HG03442 (cell line): ENCODE measurements around the gene SLC5A10.

Experiments
- ATAC-seq: cut with Tn5 transposase; IDR thresholded peaks from one replicate; pipeline ENCODE4 v1.9.1; 2021; ENCODE audit warnings: mild to moderate bottlenecking, moderate library complexity; ENCODE audit not compliant: unreplicated experiment

Gene SLC5A10

DNA sequence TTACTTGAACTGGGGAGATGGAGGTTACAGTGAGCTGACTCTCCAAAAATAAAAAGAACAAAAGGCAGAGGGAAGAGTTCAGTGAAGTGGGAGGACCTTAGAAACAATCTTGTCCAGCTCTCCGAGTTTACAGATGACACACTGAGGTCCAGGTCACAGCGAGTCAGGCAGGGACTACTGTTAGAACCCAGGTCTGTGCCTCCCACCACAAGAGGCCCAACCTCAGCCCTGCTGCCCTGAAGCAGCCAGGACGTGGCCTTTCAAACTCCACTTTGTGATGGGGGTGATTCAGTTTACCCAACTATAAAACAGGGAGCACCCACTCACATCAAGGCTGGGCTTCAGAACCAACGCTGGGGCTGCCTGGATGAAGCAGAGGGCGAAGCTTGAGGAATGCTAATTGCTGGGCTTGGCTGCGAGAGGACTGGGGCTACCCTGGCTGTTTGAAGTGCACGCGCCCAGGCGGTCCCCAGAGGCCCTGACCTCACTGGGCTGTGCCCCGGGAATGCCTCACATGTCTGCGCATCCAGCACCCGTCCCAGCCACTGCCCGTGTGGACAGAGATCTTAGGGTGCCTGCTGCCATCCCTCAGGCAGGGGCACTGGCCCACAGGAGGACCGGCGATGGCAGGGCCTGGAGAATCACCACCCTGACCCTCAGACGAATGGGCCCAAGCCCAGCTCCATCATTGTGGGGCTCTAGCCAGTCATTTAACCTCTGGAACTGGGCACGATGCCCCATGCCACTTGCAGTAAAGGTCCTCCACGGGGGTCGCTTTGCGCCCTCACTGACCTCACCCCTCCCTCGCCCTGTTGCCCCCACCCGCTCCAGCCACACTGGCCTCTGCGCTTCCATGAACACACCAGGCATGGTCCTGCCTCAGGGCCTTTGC lies 11.4 kb downstream of the SLC5A10 start:
- no peak for ATAC-seq

DNA sequence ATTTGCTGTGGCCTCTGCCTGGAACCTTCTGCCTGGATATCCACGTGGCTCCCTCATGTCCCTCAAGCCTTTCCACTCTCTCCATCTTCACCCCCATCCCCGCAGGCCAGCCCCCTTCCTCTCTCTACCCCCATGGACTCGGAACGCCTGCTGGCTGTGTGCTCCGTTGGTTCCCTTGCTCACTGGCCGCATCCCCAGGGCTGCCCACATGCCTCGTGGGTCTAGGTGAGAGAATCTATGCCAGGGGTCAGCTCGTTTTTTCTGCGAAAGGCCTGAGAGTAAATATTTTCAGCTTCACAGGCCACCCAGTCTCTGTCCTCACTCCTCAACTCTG lies 12.0 kb downstream of the SLC5A10 start:
- ATAC-seq = no peak

DNA sequence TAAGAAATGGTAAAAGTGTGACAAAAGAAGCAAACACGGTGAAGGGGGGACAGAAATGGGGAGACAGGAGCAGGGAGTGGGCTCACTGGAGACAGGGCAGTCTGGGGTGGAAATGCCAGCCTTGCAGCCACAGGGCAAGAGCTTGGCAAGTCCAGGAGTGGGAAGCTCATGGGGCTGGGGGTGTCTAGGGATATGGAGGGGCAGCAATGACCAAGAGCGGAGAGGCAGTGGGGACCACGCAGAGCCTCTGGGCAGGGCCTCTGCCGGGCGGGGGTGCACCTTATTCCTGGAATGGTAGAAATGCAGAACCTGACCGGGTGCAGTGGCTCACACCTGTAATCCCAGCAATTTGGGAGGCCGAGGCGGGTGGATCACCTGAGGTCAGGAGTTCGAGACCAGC lies 12.6 kb downstream of the SLC5A10 start:
- ATAC-seq = no peak

DNA sequence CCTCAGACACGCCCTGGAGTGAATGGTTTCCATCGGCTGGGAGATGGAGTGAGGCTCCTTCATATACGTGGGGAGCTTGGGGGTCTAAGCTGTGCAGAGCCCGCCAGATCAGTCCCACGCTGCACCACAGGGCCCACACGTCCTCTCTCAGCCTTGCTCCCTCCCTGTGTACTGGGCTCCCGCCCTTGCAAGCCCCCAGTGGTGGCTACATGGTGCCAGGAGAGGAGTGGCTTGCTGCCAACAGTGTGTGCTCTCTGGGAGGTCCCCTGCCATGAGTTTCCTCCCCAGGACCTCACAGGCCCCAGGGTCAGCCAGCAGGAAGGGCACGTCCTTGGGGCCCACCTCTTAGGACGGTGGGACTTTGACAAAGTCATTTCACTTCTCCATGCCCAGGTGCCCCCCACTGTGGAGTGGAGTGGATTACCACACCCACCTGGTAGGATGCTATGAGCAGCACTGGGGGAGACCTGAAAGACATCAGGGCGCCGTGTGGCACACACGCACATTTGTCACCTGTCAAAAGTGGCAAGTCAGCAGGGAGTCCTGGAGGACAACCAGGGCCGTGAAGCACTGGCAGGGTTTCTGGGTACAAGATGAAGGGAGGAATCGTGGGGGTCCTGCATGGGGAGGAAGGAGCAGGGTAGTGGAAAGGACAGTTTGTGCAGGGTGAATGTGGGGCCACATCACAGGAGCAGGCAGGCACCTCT lies 13.7 kb downstream of the SLC5A10 start:
- ATAC-seq = no peak

DNA sequence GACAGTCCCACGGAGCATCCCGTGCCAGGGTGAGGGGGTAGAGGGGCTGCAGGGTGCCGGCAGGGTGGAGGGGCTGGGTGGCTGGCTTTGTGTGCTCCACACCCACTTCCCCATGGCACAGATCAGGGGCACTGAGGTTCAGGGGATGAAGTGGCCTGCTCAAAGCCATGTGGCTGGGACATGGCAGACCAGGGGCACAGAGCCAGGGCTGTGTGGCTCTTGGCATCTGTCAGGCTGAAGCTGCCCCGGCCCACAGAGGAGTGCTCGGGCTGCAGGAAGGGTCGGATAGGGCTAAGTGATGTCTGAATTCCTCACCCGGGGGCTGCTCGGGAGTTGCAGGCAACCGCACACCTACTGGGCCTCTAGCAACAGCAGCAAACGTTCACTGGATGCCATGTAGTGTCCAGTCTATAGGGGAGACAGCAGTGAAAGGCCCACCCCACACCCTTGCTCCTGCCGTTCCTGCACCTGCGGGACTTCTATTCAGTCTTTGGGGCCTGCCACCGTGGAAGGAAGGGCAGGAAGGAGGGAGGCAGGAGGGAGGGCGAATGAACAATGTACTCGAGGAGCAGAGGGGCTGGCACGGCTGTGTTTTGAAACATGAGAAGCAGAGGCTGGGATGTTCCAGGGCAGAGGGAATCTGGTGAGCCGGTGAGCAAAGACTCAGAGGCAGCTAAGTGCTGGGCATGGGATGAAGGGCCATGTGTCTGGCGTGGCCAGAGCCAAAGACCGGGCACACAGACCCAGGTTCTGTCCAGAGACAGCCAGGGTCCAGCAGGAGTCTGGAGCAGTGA lies 15.1 kb downstream of the SLC5A10 start:
- ATAC-seq = no peak

DNA sequence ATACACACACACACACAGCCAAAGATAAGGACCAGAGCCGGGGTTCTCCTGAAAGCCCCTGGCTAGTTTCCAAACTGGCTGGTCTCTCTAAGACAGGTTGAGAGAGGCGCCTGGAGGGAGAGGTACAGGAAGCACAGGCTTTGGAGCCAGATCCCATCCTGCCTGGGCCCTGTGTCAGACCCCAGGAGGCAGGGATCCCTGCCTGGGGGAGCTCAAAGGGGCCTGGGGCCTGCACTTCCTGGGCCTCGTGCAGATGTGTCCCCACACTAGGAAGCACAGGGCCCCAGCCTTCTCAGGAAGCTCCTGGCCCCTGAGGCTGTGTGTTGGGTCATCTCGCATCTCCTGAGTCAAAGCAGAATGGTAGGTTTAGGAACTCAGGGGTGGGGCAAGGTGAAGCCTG lies 16.0 kb downstream of the SLC5A10 start:
- ATAC-seq = no peak

DNA sequence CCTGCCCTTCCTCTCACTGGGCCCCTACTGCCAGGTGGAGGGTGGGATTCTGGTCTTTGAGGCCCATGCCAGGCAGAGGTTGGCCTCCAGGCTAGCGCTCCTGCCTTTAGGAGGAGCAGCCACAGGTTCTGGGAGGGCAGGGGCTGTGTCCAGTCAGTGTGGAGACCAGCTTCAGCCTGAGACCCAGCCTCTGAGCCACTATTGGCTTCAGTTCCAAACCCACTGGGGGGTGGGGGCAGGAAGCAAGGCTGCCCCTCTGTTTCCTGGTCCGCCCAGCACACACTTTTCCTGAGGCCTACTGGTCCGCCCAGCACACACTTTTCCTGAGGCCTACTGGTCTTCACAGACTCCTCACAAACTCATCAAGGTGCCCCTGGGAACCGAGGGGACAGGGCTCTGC lies 16.4 kb downstream of the SLC5A10 start:
- no peak for ATAC-seq

DNA sequence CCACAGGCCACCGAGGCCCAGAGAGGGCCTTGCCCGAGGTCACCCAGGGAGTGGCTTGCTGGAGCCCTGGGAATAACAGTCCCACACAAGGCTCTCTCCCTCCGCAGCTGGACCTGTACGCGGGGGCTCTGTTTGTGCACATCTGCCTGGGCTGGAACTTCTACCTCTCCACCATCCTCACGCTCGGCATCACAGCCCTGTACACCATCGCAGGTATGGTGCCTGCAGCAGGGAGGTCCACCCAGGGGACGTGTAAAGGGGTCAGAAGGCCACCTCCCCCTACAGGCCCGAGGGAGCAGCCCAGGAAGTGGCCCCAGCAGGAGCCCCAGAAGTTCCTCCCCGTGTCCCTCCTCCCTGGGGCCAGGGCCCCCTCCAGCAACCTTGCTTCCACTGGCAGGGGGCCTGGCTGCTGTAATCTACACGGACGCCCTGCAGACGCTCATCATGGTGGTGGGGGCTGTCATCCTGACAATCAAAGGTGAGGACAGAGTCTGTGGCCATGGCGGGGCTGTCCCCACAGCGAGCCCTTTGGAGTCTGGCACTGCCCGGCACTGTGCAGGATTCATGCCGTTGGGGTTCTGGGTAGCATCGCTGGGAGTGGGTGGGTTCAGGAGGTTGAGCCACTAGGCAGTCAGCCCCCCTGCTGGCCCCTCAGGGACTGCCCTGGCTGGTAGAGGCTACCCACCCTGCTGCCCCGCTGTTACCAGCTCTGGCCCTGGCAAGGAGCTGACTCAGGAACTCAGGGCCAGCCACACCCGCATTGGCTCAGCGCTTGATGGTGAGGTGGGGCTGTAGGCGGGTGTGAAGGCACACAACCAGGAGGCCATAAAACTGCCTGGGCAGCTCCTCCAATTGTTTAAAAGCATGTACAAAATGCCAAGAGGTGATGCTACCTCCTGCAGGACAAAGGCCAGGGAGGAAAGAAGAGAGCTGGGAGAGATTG lies 17.3 kb downstream of the SLC5A10 start:
- ATAC-seq = no peak

DNA sequence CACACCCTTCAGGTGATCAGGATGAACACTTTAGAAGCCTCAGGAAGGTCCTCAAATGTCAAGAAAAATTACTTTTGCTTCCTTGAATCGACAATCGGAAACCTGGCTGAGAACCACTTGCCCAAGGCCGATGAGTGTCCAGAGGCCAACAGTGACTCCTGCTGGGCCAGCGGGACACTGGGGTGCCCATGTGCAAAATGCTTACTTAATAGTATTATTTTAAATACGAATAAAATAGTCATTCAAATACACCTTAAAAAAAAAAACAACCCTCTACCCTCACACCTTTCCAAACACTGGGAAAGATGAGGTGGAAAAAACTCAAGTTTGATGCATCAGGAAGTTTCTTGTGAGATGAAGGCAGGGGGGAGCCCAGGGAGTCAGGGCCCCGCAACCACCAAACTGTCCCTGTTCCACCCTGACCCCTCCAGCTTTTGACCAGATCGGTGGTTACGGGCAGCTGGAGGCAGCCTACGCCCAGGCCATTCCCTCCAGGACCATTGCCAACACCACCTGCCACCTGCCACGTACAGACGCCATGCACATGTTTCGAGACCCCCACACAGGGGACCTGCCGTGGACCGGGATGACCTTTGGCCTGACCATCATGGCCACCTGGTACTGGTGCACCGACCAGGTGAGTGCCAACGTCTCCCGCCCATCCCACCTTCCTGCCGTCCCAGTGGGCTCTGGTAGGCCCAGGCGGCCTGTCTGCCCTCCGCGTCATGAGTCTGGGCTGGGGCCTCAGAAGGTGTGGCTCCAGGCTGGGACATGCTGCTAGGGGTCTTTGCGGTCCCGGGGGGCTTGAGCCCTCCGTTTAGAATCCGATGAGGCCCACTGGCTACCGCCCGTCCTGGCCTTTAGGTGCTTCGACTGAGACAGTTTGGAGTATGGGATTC lies 18.9 kb downstream of the SLC5A10 start:
- ATAC-seq = no peak

DNA sequence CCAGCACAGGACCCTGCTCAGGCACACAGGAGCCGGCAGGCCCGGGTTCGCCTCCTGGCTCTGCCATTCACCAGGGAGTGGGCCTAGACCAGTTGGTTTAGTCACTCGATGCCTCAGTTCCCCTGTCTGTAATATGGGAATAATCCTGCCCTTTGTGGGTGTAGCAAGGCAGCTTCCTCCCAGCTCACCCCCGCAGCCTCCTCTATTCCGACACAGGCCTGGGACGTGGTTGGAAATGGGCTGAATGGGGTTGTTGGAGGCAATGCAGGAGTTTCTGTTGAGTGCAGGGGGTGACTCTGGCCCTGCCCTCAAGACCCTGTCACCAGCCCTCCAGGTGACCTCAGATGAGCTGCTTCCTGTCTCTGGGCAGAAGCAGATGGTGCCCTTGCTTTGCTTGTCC lies 19.8 kb downstream of the SLC5A10 start:
- no peak for ATAC-seq

DNA sequence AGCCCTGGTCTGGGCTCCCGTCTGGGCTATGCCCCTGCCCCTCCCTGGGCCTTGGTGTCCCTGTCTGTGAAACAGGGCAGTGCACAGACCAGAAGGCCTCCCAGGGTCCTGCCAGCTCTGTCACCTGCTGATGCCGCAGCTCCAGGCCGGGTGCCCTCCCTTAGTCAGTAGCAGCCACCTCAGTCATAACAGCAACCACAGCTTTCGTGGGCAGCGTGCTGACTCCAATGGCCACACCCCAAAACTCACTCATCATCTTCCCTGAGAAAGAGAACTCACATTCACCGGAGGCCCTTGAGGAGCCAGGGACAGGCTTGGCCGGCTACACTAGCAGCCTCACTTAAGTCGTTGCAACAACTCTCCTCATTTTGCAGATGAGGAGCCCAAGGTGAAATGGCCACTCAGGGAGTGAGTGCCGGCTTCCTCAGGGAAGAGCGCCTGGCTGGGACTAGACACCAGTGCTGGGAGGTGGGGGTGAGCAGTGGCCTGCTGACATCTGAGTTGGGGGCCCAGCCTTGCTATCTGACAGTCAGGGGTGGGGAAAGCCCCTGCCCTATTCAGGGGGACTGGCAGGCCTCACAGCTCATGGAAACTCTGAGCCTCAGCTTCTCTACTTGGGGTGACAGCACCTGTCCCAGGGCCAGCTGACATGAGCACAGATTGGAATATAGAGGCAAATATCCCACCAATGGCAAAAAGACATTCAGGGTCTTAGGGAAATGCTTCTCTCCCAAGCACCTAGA lies 22.6 kb downstream of the SLC5A10 start:
- no peak for ATAC-seq

DNA sequence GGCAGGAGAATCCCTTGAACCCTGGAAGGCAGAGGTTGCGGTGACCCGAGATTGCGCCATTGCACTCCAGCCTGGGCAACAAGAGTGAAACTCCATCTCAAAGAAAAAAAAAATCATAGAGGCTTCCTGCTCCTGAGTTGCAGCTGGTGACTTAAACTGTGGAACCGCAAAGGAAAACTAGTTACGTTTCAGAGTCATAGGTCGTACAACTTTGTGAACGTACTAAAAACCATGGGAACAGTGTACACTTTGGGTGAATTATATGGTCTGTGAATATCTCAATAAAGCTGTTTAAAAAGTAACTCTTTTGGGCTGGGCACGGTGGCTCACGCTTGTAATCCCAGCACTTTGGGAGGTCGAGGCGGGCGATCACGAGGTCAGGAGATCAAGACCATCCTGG lies 23.6 kb downstream of the SLC5A10 start:
- no peak for ATAC-seq

DNA sequence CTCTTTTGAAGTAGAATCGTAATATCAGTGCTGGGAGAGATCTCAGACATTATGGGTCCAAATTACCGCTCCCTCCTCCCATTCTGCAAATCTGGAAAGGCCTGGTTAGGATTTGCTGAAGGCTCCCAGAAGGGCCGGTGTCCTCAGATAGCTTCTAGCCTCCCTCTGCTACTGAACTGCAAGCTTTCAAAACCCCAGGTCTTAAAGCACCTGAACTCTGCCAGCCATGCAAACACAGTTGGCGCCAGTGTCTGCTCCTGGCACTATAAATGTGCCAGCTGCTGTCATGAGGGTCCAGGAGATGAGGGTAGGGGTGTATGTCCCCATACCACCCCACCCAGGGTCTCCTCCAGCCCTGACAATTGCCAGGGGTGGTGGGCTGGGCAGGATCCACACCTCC lies 24.2 kb downstream of the SLC5A10 start:
- no peak for ATAC-seq

DNA sequence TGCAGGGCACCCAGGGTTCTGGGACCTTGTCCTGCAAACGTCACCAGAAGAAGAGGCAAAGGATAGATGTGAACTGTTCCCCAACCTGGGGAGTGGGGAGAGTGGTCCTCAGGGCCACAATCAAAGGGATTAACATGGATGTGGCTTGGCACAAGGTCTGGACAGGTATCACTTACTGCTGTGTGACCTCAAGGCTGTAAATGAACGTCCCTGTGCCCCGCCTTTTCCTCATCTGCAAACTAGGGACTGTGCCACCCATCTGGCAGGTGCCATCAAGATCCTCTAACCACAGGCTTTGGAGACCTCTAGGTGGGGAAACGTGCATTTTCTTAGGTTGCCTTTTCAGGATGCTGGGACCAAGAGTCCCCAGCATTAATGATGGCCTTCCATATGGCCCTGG lies 25.1 kb downstream of the SLC5A10 start:
- ATAC-seq = no peak

DNA sequence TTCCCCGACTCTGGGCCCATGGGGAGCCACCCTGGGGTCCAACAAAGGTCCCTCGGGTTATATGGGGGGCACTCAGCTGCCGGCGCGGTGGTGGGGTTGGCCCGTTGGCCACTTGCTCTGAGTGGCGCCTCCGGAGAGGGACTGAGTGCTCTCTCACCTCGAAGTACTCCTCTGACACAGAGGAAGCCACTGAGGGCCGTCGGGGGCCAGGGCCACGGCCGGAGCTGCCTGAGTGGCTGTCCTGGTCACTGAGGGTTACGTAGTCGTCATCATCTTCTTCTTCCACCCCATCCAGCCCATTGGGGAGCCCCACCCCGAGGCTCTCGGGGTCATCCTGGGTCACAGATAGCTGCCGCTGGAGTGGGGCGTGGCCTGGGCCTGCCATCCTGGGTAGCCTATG lies 25.7 kb downstream of the SLC5A10 start:
- ATAC-seq = no peak

DNA sequence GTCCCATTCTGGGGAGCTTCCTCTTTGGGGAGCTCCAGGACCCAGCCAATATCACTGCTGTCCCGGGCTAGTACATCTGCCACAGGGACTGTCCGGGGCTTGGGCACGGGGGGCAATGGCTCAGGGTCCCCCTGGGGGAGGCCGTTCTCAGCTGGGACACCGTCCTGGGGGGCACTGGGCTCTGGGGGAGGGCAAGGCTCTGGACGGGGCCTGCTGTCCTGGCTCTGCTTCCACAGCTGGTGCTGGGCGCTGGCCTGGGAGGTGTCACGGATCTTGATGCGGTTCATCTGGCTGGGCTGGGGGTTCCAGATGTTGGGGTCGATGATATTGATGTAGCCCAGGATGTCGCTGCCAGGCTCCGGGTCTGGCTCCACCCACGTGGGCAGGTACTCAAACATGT lies 26.1 kb downstream of the SLC5A10 start:
- ATAC-seq = no peak

DNA sequence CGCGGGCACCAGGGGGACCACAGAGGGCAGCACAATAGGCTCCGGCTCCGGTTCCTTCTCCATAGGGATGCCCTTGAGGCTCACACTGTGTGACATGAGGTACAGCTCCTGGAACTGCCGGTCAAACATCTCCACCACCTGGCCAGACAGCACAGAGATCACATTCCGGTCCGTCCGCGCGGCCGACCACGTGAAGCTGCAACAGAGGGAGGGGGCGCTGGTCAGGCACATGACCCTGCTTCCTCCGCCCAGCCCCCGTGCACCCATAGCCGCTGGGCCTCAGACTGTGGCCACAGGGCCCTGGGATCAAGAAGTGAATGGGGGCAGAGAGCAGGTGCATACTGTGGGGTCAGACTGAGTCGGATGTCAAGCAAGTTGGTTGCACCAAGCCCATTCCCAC lies 26.7 kb downstream of the SLC5A10 start:
- ATAC-seq = no peak

DNA sequence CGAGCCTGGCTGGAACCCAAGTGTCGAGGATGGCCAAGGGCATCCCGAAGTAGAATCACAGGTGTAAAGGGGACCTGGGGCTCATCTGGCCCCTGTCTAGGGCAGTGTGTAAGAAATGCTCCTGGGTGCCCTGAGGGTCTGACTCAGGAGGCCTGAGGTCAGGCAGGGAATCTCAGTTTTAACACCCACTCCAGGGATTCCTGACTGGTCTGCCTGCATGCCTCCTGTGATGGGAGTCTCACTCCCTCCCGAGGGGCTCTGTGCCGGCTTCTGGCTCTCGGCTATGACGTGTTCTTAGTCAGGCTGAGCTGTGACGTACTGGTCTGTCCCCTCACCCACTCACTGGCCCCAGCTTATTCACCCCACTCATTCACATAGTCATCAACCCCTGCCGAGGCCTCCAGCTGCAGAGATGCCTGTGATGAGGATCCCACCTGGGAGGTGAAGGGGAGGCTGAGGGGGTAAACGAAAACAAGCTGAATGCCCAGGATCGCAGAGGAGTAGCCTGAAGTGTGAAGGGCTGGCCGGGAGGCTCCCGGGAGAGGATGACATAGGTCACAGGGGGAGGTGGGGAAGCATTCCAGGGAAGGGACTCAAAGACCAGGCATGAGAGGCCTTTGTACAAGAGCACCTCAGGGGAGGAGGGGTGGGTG lies 28.8 kb downstream of the SLC5A10 start:
- no peak for ATAC-seq

DNA sequence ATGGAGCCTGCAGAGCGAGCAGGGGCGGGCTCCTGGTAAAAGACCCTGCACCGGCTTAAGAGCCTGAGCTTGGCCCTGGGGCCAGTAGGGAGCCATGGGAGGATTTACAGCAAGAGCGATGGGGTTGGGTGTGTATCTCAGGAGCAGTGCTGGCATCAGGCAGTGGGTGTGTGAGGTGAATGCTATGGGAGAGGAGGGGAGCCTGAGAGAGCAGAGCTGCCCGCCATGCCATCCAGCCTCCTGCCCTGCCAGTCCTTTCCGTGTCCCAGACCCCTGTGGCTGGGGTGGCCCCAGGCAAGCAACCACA lies 29.3 kb downstream of the SLC5A10 start:
- no peak for ATAC-seq
